Keratinocyte (primary cell): ENCODE data around the gene ERICH6. TPM values are rescaled to one million over a fixed set of nuclear protein-coding genes. Genes with fewer than 3 reads are reported as not detected.

Experiments used
- DNase-seq: peaks from one replicate; pipeline ENCODE4 v3.0.0-alpha.2; 2011; ENCODE audit warnings: low read depth, missing footprints, low spot score
- FAIRE-seq: peaks from 2 replicates; lab custom pipeline; 2011; peaks lifted over from hg19 to GRCh38; lab: Jason Lieb, UNC
- H2AFZ ChIP-seq: 2 replicates; pipeline ENCODE4 v1.6.0; 2012; ENCODE audit warnings: low read length, control low read depth, inconsistent platforms; ENCODE audit not compliant: control insufficient read depth
- H3K27ac ChIP-seq: 2 replicates; pipeline ENCODE4 v1.5.1; 2011; ENCODE audit warnings: low read length; ENCODE audit not compliant: control insufficient read depth, insufficient read depth
- H3K27me3 ChIP-seq: 3 replicates; pipeline ENCODE4 v1.6.0; 2011; ENCODE audit warnings: low read length; ENCODE audit not compliant: control insufficient read depth, insufficient read depth; ENCODE audit errors: extremely low read depth
- H3K36me3 ChIP-seq, 2 experiments: 2 replicates in 1 of 2; 3 replicates in 1 of 2; pipeline ENCODE4 v1.5.1; 2011; ENCODE audit warnings: low read length in 2 of 2, mild to moderate bottlenecking in 1 of 2; ENCODE audit not compliant: control insufficient read depth in 2 of 2, insufficient read depth in 2 of 2; ENCODE audit errors: extremely low read depth in 1 of 2
- H3K4me1 ChIP-seq: 3 replicates; pipeline ENCODE4 v1.5.1; 2011; ENCODE audit warnings: low read length; ENCODE audit not compliant: control insufficient read depth, insufficient read depth; ENCODE audit errors: extremely low read depth
- H3K4me2 ChIP-seq: 3 replicates; pipeline ENCODE4 v1.6.0; 2011; ENCODE audit warnings: low read depth, low read length; ENCODE audit not compliant: control insufficient read depth, insufficient read depth; ENCODE audit errors: extremely low read depth
- H3K4me3 ChIP-seq, 3 experiments: fragments of 200-600 bp in 1 of 3; sonication (generic) in 1 of 3; 2 replicates in 2 of 3; 3 replicates in 1 of 3; pipeline ENCODE4 v1.5.1; 2011 to 2016; ENCODE audit warnings: low read length in 3 of 3, mild to moderate bottlenecking in 3 of 3, control low read depth in 2 of 3, inconsistent platforms in 1 of 3, low read depth in 1 of 3, mixed read lengths in 1 of 3, mixed run types in 1 of 3, moderate library complexity in 1 of 3; ENCODE audit not compliant: control insufficient read depth in 2 of 3, insufficient read depth in 2 of 3; ENCODE audit errors: extremely low read depth in 1 of 3
- H3K79me2 ChIP-seq: 2 replicates; pipeline ENCODE4 v1.6.0; 2012; ENCODE audit warnings: low read length; ENCODE audit not compliant: control insufficient read depth, insufficient read depth
- H3K9ac ChIP-seq: 3 replicates; pipeline ENCODE4 v1.6.0; 2011; ENCODE audit warnings: low read length; ENCODE audit not compliant: control insufficient read depth, insufficient read depth; ENCODE audit errors: extremely low read depth
- H3K9me1 ChIP-seq: 3 replicates; pipeline ENCODE4 v1.6.0; 2011; ENCODE audit warnings: low read length; ENCODE audit not compliant: control insufficient read depth, insufficient read depth; ENCODE audit errors: extremely low read depth
- H3K9me3 ChIP-seq: 2 replicates; pipeline ENCODE4 v1.5.1; 2012; ENCODE audit warnings: low read depth, low read length; ENCODE audit not compliant: control insufficient read depth
- H4K20me1 ChIP-seq: 3 replicates; pipeline ENCODE4 v1.6.0; 2011; ENCODE audit warnings: low read length; ENCODE audit not compliant: control insufficient read depth, insufficient read depth; ENCODE audit errors: extremely low read depth
- CTCF ChIP-seq, 3 experiments: IDR thresholded peaks in 1 of 3; conservative IDR thresholded peaks in 1 of 3; optimal IDR thresholded peaks in 1 of 3; 2 replicates in 2 of 3; 3 replicates in 1 of 3; pipeline versions ENCODE3 to v1.5.1; 2011; ENCODE audit warnings: low read length in 3 of 3, mild to moderate bottlenecking in 3 of 3, moderate library complexity in 2 of 3, control low read depth in 1 of 3, inconsistent platforms in 1 of 3; ENCODE audit not compliant: insufficient read depth in 2 of 3; ENCODE audit errors: extremely low read depth in 1 of 3
- EZH2 ChIP-seq: IDR thresholded peaks from one replicate; pipeline ENCODE4 v1.6.1; 2012; ENCODE audit warnings: inconsistent platforms, mild to moderate bottlenecking, low read length, moderate library complexity
- dilution Hi-C: fragments of 300-500 bp; cut with MboI; formaldehyde crosslinking; loops from one replicate; pipeline ENCODE4 v1.7.0; 2020; ENCODE audit warnings: low sequenced_read_pairs; ENCODE audit not compliant: extremely low pct_ligation_motif_present
- polyA plus RNA-seq, 5 experiments: library from polyadenylated mRNA; depleted of rRNA in 3 of 5; stranded (reverse) in 3 of 5; stranded (forward) in 1 of 5; unstranded in 1 of 5; fragments of >200 nt; gene quantifications; 1 replicate in 1 of 5; 2 replicates in 3 of 5; 3 replicates in 1 of 5; pipeline versions ENCODE4 v1.2.1 to v1.2.3, GENCODE V29; 2011 to 2012; ENCODE audit warnings: missing spikeins in 2 of 5, low read depth in 1 of 5, low replicate concordance in 1 of 5

Gene ERICH6
- polyA plus RNA-seq, 1 donor (not counting 4 experiments of a cell fraction or from before 2014, with no cell fraction given): 0.03 TPM

- Histone ChIP-seq H3K36me3 (peaks cover 9 to 10% of the 10 kb centered on the region in 2 experiments), H3K4me2 (no peak overlapping the region), H3K4me1 (peaks cover 47% of the 10 kb centered on the region), H3K9me3 (no peaks in the 10 kb centered on the region), H3K4me3 (no peak overlapping the region), H3K9ac (no peak overlapping the region), H3K27me3 (no peaks in the 10 kb centered on the region), H3K79me2 (peaks cover 15% of the 10 kb centered on the region), H4K20me1 (no peaks in the 10 kb centered on the region), H3K9me1 (no peaks in the 10 kb centered on the region), H2AFZ (no peak overlapping the region), H3K27ac (no peak overlapping the region)
- dilution Hi-C loops: no loop called here
- FAIRE-seq (no peak), DNase-seq (no peak)
- TF ChIP-seq CTCF (optimal IDR thresholded peaks at IDR 0.05 in 1 of 3, IDR thresholded peaks at IDR 0.05 in 1 of 3, conservative IDR thresholded peaks at IDR 0.05 in 1 of 3; ENCODE audit: extremely low read depth in 1 of 3, insufficient read depth in 2 of 3, low read length in 3 of 3): no peak
- no peak for TF ChIP-seq EZH2
Observed at GRCh38 chr3:150736903-150737832, 33.4 kb upstream of the ERICH6 start.

GRCh38 chr3:150736316-150736719 lies 32.6 kb upstream of the ERICH6 start:
- peak; percentile 49 for DNase-seq
- Histone ChIP-seq H3K27me3 (no peaks in the 10 kb centered on the region), H2AFZ (no peak overlapping the region), H4K20me1 (no peaks in the 10 kb centered on the region), H3K36me3 (peaks cover 6 to 9% of the 10 kb centered on the region in 2 experiments), H3K4me2 (no peak overlapping the region), H3K4me3 (no peak overlapping the region), H3K79me2 (peaks cover 7% of the 10 kb centered on the region), H3K9me3 (no peaks in the 10 kb centered on the region), H3K4me1 (peaks cover 47% of the 10 kb centered on the region), H3K27ac (no peak overlapping the region), H3K9me1 (no peaks in the 10 kb centered on the region), H3K9ac (no peak overlapping the region)
- TF ChIP-seq CTCF (optimal IDR thresholded peaks at IDR 0.05 in 1 of 3, IDR thresholded peaks at IDR 0.05 in 1 of 3, conservative IDR thresholded peaks at IDR 0.05 in 1 of 3; ENCODE audit: extremely low read depth in 1 of 3, insufficient read depth in 2 of 3, low read length in 3 of 3) (no peak), EZH2 (no peak)
- dilution Hi-C loops: no loop called here
- no peak for FAIRE-seq
